NT2/D1 (cell line): ENCODE data around the gene KCNK3.

Experiments used
- SUZ12 ChIP-seq: IDR thresholded peaks from 2 replicates; pipeline ENCODE4 v1.6.1; 2011; ENCODE audit not compliant: insufficient read length, insufficient read depth; ENCODE audit errors: extremely low read depth
- YY1 ChIP-seq: IDR thresholded peaks from 2 replicates; pipeline ENCODE4 v1.6.1; 2011; ENCODE audit not compliant: insufficient read length, insufficient read depth
- ZNF274 ChIP-seq: IDR thresholded peaks from 2 replicates; pipeline ENCODE4 v1.6.1; 2011; ENCODE audit warnings: mild to moderate bottlenecking, low read depth, low read length

DNA sequence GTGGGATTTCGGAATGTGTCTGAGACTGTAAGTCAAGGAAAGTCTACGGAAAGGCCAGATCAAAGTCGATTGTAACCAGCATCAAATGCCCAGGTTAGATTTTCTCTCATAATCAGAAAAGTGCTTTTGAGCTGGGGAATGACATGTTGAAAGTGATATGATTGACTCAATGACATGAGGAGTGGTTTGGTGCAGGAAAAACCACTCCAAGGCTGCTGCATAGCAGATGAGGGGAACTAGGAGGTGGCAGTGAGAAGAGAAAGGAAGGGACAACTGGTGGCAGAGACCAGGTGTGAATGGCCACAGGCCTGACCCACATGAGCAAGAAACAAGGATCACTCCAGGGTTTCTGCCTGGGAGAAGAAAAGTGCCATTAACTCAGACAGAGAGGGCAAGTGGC, 72.4 kb downstream of the KCNK3 start:
- TF ChIP-seq YY1, result no peak
- no peak for TF ChIP-seq ZNF274
- no peak for TF ChIP-seq SUZ12
